K562 (cell line): ENCODE results near the gene HOXB8.

Source experiments
- CTCF ChIP-seq, 3 experiments: IDR thresholded peaks in 2 of 3; conservative IDR thresholded peaks in 1 of 3; 2 replicates each; pipeline ENCODE4 v1.5.1; 2011 to 2012; ENCODE audit warnings: low read length in 3 of 3, mild to moderate bottlenecking in 3 of 3, control low read depth in 2 of 3, improper control_type of control experiment in 1 of 3, inconsistent platforms in 1 of 3, low read depth in 1 of 3, mixed read lengths in 1 of 3, moderate library complexity in 1 of 3; ENCODE audit not compliant: insufficient read depth in 2 of 3
- EZH2 ChIP-seq: IDR thresholded peaks from 2 replicates; pipeline ENCODE4 v1.6.1; 2012; ENCODE audit warnings: low read depth, mild to moderate bottlenecking, inconsistent platforms, low read length, borderline replicate concordance
- LARP7 ChIP-seq: fragments of 450-650 bp; IDR thresholded peaks from 2 replicates; pipeline ENCODE4 v1.6.1; 2016
- NUFIP1 ChIP-seq: fragments of 450-650 bp; IDR thresholded peaks from 2 replicates; pipeline ENCODE4 v1.6.1; 2018; ENCODE audit not compliant: partially characterized antibody
- POLR2AphosphoS5 ChIP-seq: IDR thresholded peaks from 2 replicates; pipeline ENCODE4 v1.6.1; 2011; ENCODE audit warnings: mild to moderate bottlenecking, low read depth, low read length, moderate library complexity; ENCODE audit not compliant: control insufficient read depth, insufficient read depth
- RCOR1 ChIP-seq, 2 experiments: IDR thresholded peaks; 2 replicates each; pipeline ENCODE4 v1.6.1; 2012; ENCODE audit warnings: low read depth in 2 of 2, low read length in 2 of 2, borderline replicate concordance in 1 of 2, improper control_type of control experiment in 1 of 2
- TEAD1 ChIP-seq, 2 experiments: fragments of 450-650 bp in 1 of 2; sonication (generic) in 1 of 2; formaldehyde crosslinking; IDR thresholded peaks; 2 replicates each; pipeline versions ENCODE4 v1.4.0 to v1.8.0; 2020 to 2022; ENCODE audit warnings: mild to moderate bottlenecking in 2 of 2, missing genetic modification reagents in 1 of 2
- TEAD4 ChIP-seq, 2 experiments: sonication (generic) in 1 of 2; formaldehyde crosslinking in 1 of 2; IDR thresholded peaks; 2 replicates each; pipeline versions ENCODE4 v1.6.1 to v1.8.0; 2012 to 2022; ENCODE audit warnings: borderline replicate concordance in 1 of 2, inconsistent platforms in 1 of 2, low read length in 1 of 2, mild to moderate bottlenecking in 1 of 2, missing genetic modification reagents in 1 of 2
- TF ChIP-seq, protein P1 (sequence below): sonication (generic); formaldehyde crosslinking; IDR thresholded peaks from 2 replicates; pipeline ENCODE4 v1.8.0; 2022; ENCODE audit warnings: mild to moderate bottlenecking, missing genetic modification reagents

DNA sequence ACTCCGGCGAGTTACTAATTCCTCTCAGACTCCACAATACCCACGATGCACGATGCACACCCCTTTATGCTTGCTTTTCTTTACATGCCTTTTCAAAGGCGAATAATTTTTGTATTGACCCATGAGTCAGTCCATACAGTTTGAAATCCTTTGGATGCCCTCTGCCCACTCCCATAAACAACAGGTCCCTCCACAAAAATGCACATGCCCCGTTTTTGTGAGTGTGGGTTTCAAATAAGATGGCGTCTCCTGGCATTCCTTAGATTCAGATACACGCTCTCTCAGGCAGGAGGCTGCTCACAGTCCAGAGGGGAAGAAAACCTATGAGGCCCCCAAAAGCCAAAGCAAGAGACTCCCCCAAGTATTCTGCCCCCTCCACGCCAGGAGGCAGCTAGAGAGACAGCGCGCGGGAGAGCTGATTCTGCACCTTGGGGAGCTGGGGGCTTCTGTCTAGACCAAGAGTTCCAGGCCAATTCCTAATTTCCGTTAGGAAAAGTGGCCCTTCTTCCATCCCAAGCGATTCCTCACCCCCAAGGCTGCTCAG lies 30.6 kb upstream of the HOXB8 start:
- no peak for TF ChIP-seq TEAD1 (CRISPR knock-in tag; IDR thresholded peaks at IDR 0.05)
- TF ChIP-seq LARP7: no peak
- no peak for TF ChIP-seq NUFIP1
- TF ChIP-seq CTCF (IDR thresholded peaks at IDR 0.05 in 2 of 3, conservative IDR thresholded peaks at IDR 0.05 in 1 of 3; ENCODE audit: insufficient read depth in 2 of 3, low read depth in 1 of 3, low read length in 3 of 3): no peak
- no peak for TF ChIP-seq POLR2AphosphoS5
- no peak for TF ChIP-seq TEAD4 (IDR thresholded peaks at IDR 0.05; ENCODE audit: low read length)
- no peak for TF ChIP-seq TEAD4 (CRISPR knock-in tag; IDR thresholded peaks at IDR 0.05; ENCODE audit: borderline replicate concordance)
- TF ChIP-seq EZH2: no peak
- TF ChIP-seq, protein P1, sequence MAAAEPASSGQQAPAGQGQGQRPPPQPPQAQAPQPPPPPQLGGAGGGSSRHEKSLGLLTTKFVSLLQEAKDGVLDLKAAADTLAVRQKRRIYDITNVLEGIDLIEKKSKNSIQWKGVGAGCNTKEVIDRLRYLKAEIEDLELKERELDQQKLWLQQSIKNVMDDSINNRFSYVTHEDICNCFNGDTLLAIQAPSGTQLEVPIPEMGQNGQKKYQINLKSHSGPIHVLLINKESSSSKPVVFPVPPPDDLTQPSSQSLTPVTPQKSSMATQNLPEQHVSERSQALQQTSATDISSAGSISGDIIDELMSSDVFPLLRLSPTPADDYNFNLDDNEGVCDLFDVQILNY: no peak
- no peak for TF ChIP-seq RCOR1 (IDR thresholded peaks at IDR 0.05; ENCODE audit: borderline replicate concordance in 1 of 2, low read depth in 2 of 2, low read length in 2 of 2)
